ENCODE results near the gene RDH12. TPM values are rescaled to one million over a fixed set of nuclear protein-coding genes. Genes with fewer than 3 reads are reported as not detected.

The RDH12 gene

DNA sequence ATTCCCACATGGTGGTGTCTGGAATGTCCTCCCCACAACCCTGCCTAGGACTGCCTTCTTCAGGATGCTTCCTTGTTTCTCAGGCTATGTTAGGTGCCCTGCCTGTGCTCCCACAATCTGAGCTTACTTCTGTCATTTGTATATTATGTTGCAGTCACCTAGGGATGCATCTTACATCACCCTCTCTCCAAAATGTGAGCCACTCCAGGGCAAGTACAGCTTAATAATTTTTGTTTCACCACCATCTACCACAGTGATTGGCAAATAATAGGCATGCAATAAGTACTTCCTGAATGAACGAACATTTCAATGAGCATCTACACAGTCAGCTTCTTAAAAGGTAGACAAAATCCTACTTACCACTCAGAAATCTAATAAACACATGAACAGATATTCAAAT, 77.1 kb downstream of the RDH12 start:
- Histone ChIP-seq H3K14ac (ENCODE audit: low read length in 2 of 2) (no peak overlapping the region), H4K8ac (ENCODE audit: low read length) (no peak overlapping the region)

DNA sequence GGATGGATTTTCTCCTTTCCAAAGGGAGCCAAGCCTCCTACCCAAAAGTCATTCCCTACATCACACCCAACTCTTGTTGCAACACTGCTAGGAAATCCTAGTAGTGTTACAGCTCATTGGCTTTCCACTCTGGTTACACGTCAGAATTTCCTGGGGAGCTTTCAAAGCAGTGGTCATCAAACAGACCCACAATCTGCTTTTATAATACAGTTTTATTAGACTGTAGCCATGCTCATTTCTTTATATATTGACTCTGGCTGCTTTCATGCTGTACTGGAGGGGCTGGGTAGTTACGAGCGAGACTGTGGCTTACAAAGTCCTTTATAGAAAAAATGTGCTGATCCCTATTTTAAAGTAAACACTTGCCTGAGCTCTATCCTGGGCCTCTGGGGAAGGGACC, 80.4 kb downstream of the RDH12 start:
- Histone ChIP-seq H3K23ac (ENCODE audit: low read length in 2 of 2) (no peak overlapping the region), H4K91ac (ENCODE audit: low read length) (no peak overlapping the region), H3K9me3 (ENCODE audit: control insufficient read depth, low read length) (no peaks in the 10 kb centered on the region), H3K4ac (ENCODE audit: low read depth in 1 of 2, low read length in 2 of 2) (no peak overlapping the region), H3K4me2 (ENCODE audit: low read length, poor library complexity, severe bottlenecking) (no peak overlapping the region), H2BK5ac (ENCODE audit: low read depth, low read length, poor library complexity, severe bottlenecking) (no peak overlapping the region), H2BK15ac (ENCODE audit: low read depth, poor library complexity, severe bottlenecking) (no peak overlapping the region), H4K8ac (ENCODE audit: low read length) (no peak overlapping the region), H3K14ac (ENCODE audit: low read length in 2 of 2) (no peak overlapping the region), H2AFZ (ENCODE audit: low read depth, low read length) (no peak overlapping the region), H2AK5ac (ENCODE audit: low read length, severe bottlenecking) (no peak overlapping the region), H3K36me3 (ENCODE audit: control insufficient read depth in 1 of 2, insufficient read depth in 2 of 2, low read depth in 1 of 2, low read length in 2 of 2) (peaks cover 46 to 98% of the 10 kb centered on the region in 2 experiments), H3K4me1 (ENCODE audit: control insufficient read depth, insufficient read depth, low read depth, low read length) (no peaks in the 10 kb centered on the region), H3K9ac (ENCODE audit: low read length) (no peak overlapping the region), H3K27me3 (ENCODE audit: control insufficient read depth in 1 of 2, insufficient read depth in 1 of 2, low read length in 2 of 2) (no peaks in the 10 kb centered on the region), H3K79me1 (replicated peaks; ENCODE audit: low read length, poor library complexity, severe bottlenecking) (no peaks in the 10 kb centered on the region), H2BK120ac (ENCODE audit: low read depth, low read length) (no peak overlapping the region), H3K27ac (ENCODE audit: low read length, poor library complexity, severe bottlenecking) (no peak overlapping the region), H3K18ac (ENCODE audit: low read depth in 1 of 2, low read length in 2 of 2) (no peak overlapping the region), H2BK12ac (ENCODE audit: low read length in 2 of 2) (no peak overlapping the region), H3K4me3 (ENCODE audit: insufficient read depth in 1 of 2, low read depth in 1 of 2, low read length in 2 of 2) (no peak overlapping the region)
- DNase-seq: no peak
- WGBS: 90% methylated on average over 3 of the region's 3 CpGs

More for the DNA sequence above, 77.1 kb downstream of the RDH12 start:
- Histone ChIP-seq H3K4ac (ENCODE audit: low read depth in 1 of 2, low read length in 2 of 2) (no peak overlapping the region), H3K18ac (ENCODE audit: low read depth in 1 of 2, low read length in 2 of 2) (no peak overlapping the region), H2BK5ac (ENCODE audit: low read depth, low read length, poor library complexity, severe bottlenecking) (no peak overlapping the region), H2BK12ac (ENCODE audit: low read length in 2 of 2) (no peak overlapping the region), H3K4me2 (ENCODE audit: low read length, poor library complexity, severe bottlenecking) (no peak overlapping the region), H3K27me3 (ENCODE audit: control insufficient read depth in 1 of 2, insufficient read depth in 1 of 2, low read length in 2 of 2) (no peaks in the 10 kb centered on the region), H3K79me1 (replicated peaks; ENCODE audit: low read length, poor library complexity, severe bottlenecking) (no peaks in the 10 kb centered on the region), H3K9ac (ENCODE audit: low read length) (no peak overlapping the region), H3K4me3 (ENCODE audit: insufficient read depth in 1 of 2, low read depth in 1 of 2, low read length in 2 of 2) (no peak overlapping the region), H2BK120ac (ENCODE audit: low read depth, low read length) (no peak overlapping the region), H3K27ac (ENCODE audit: low read length, poor library complexity, severe bottlenecking) (no peak overlapping the region), H2AFZ (ENCODE audit: low read depth, low read length) (no peak overlapping the region), H3K36me3 (ENCODE audit: control insufficient read depth in 1 of 2, insufficient read depth in 2 of 2, low read depth in 1 of 2, low read length in 2 of 2) (peaks cover 43 to 99% of the 10 kb centered on the region in 2 experiments), H4K91ac (ENCODE audit: low read length) (no peak overlapping the region), H3K23ac (ENCODE audit: low read length in 2 of 2) (no peak overlapping the region), H2AK5ac (ENCODE audit: low read length, severe bottlenecking) (no peak overlapping the region), H3K9me3 (ENCODE audit: control insufficient read depth, low read length) (no peaks in the 10 kb centered on the region), H3K4me1 (ENCODE audit: control insufficient read depth, insufficient read depth, low read depth, low read length) (no peaks in the 10 kb centered on the region), H2BK15ac (ENCODE audit: low read depth, poor library complexity, severe bottlenecking) (no peak overlapping the region)
- no peak for DNase-seq
- WGBS: 100% methylated on average over 1 of the region's 1 CpG

Small RNAs within 50 kb of the gene (small RNA-seq; reads per million reads assigned to genes)
- gene AL049779.3 (ENCODE audit: low read depth): not detected
- gene RN7SL369P (ENCODE audit: low read depth): not detected
- not detected for gene RNA5SP386 (ENCODE audit: low read depth)
